Dedifferentiated amniotic fluid mesenchymal stem cell (primary cell): ENCODE data around the gene TMEM179B.
"Not testable (repeated sequence)": the region's sequence is repeated elsewhere in the genome, so short reads cannot be mapped to it uniquely, and the experiment has no call there.

Experiments
- DNase-seq: peaks from one replicate; pipeline ENCODE4 v3.0.0-alpha.2; 2016; ENCODE audit errors: extremely low spot score

Gene TMEM179B

GRCh38 chr11:62787005-62787759 is at the start of gene TMEM179B:
TMEM179B (plus strand) TSS chr11:62787402; CDS start chr11:62787432, 30 bp downstream.
- peak; percentile 98 for DNase-seq

- DNase-seq = no peak
Observed at GRCh38 chr11:62747475-62748160, 39.6 kb upstream of the TMEM179B start.

GRCh38 chr11:62749931-62750330 is 37.3 kb upstream of the TMEM179B start:
- not testable (repeated sequence) for DNase-seq

GRCh38 chr11:62752177-62752785 is 34.9 kb upstream of the TMEM179B start:
- DNase-seq = no peak

GRCh38 chr11:62752994-62753735 is 34.0 kb upstream of the TMEM179B start:
- DNase-seq = no peak

GRCh38 chr11:62753736-62754603 is 33.2 kb upstream of the TMEM179B start, which contains the start of gene ZBTB3:
ZBTB3 (minus strand) TSS chr11:62754160; CDS start chr11:62753664, 496 bp downstream.
- DNase-seq = peak; percentile 99

GRCh38 chr11:62755086-62755615 is 32.1 kb upstream of the TMEM179B start:
- DNase-seq = no peak

GRCh38 chr11:62757846-62758788 is 29.1 kb upstream of the TMEM179B start:
- DNase-seq = no peak

- DNase-seq = not testable (repeated sequence)
Observed at GRCh38 chr11:62760867-62761227, 26.4 kb upstream of the TMEM179B start.

- peak; percentile 15 for DNase-seq
Observed at GRCh38 chr11:62770778-62771143, 16.4 kb upstream of the TMEM179B start.

GRCh38 chr11:62771144-62772021 is 15.8 kb upstream of the TMEM179B start, which contains the start of gene TAF6L:
TAF6L (plus strand) TSS chr11:62771396; CDS start chr11:62775784, 4,388 bp downstream.
- peak; percentile 94 for DNase-seq

- no peak for DNase-seq
Observed at GRCh38 chr11:62774407-62774806, 12.8 kb upstream of the TMEM179B start.

- DNase-seq = no peak
Observed at GRCh38 chr11:62775646-62776045, 11.6 kb upstream of the TMEM179B start.

GRCh38 chr11:62777389-62777788 is 9.8 kb upstream of the TMEM179B start:
- DNase-seq = no peak

- DNase-seq = no peak
Observed at GRCh38 chr11:62778441-62778840, 8.8 kb upstream of the TMEM179B start.

- no peak for DNase-seq
Observed at GRCh38 chr11:62782753-62783152, 4.4 kb upstream of the TMEM179B start.

- DNase-seq = peak; percentile 82
Observed at GRCh38 chr11:62786318-62787004, 741 bp upstream of the TMEM179B start.

- no peak for DNase-seq
Observed at GRCh38 chr11:62788991-62789390, 1.8 kb downstream of the TMEM179B start.
